HCT116 (cell line): ENCODE data around the gene HK3. TPM values are rescaled to one million over a fixed set of nuclear protein-coding genes. Genes with fewer than 3 reads are reported as not detected.

Experiments
- ATAC-seq: fragments of 200-7000 bp; cut with Tn5 transposase; 2 replicates; pipeline ENCODE4 v1.9.1; 2020; ENCODE audit warnings: mild to moderate bottlenecking, moderate library complexity
- BruUV-seq: library from RNA; stranded (reverse); fragments of 400-500 nt; replicated peaks from 2 replicates; lab custom pipeline; 2021; lab: Mats Ljungman, UMichigan
- CTCF ChIA-PET: fragments of 300-600 bp; sonication (Branson Sonifier 250); formaldehyde crosslinking; loops from one replicate; lab custom pipeline; 2021; ENCODE audit warnings: antibody characterized with exemption; lab: Charles Lee
- POLR2A ChIA-PET: fragments of 300-600, 350-600 bp; sonication (Branson Sonifier 250); formaldehyde crosslinking; loops from one replicate; lab custom pipeline; 2021; ENCODE audit warnings: antibody characterized with exemption; lab: Charles Lee
- RAD21 ChIA-PET, 2 experiments: fragments of 300-600 bp; sonication (Branson Sonifier 250); formaldehyde crosslinking; loops; one replicate each; lab custom pipeline; 2023; ENCODE audit warnings: low total read pairs in 2 of 2; ENCODE audit not compliant: uncharacterized antibody in 2 of 2, unreplicated experiment in 2 of 2, low non-redundant PET in 1 of 2; lab: Charles Lee
- DNase-seq: peaks from one replicate; pipeline ENCODE4 v3.0.0-alpha.2; 2010; ENCODE audit warnings: low read depth, low spot score
- H2AFZ ChIP-seq: fragments of 200-600 bp; shearing (Covaris generic), sonication (generic); 2 replicates; pipeline ENCODE4 v1.6.1; 2017; ENCODE audit warnings: low read depth, mixed run types, mixed read lengths, antibody characterized with exemption, low read length; ENCODE audit not compliant: poor library complexity, severe bottlenecking
- H3K27ac ChIP-seq: 2 replicates; pipeline ENCODE4 v1.5.1; 2012; ENCODE audit warnings: low read depth, low read length
- H3K27me3 ChIP-seq: fragments of 200-600 bp; sonication (generic); 2 replicates; pipeline ENCODE4 v1.6.1; 2016; ENCODE audit warnings: mixed run types, low read length, mixed read lengths; ENCODE audit not compliant: insufficient read depth
- H3K36me3 ChIP-seq, 2 experiments: fragments of 200-500 bp in 1 of 2; fragments of 200-600 bp in 1 of 2; sonication (Bioruptor generic) in 1 of 2; sonication (generic) in 1 of 2; 2 replicates each; pipeline versions ENCODE4 v1.5.1 to v1.6.1; 2014 to 2016; ENCODE audit warnings: low read length in 2 of 2, inconsistent platforms in 1 of 2, mixed read lengths in 1 of 2, mixed run types in 1 of 2; ENCODE audit not compliant: insufficient read depth in 2 of 2, control insufficient read depth in 1 of 2
- H3K4me1 ChIP-seq, 2 experiments: fragments of 200-600 bp in 1 of 2; sonication (generic) in 1 of 2; 2 replicates each; pipeline versions ENCODE4 v1.5.1 to v1.6.1; 2012 to 2017; ENCODE audit warnings: low read length in 2 of 2, inconsistent platforms in 1 of 2, mild to moderate bottlenecking in 1 of 2, mixed read lengths in 1 of 2, mixed run types in 1 of 2, moderate library complexity in 1 of 2; ENCODE audit not compliant: insufficient read depth in 2 of 2, control insufficient read depth in 1 of 2
- H3K4me2 ChIP-seq: fragments of 200-600 bp; sonication (generic); 2 replicates; pipeline ENCODE4 v1.6.1; 2017; ENCODE audit warnings: mixed run types, low read length, mixed read lengths
- H3K4me3 ChIP-seq, 2 experiments: fragments of 200-600 bp in 1 of 2; sonication (generic) in 1 of 2; replicated peaks in 1 of 2; 2 replicates each; pipeline ENCODE4 v1.5.1; 2011 to 2016; ENCODE audit warnings: low read length in 2 of 2, control low read depth in 1 of 2, low read depth in 1 of 2, mild to moderate bottlenecking in 1 of 2, mixed read lengths in 1 of 2, mixed run types in 1 of 2
- H3K79me2 ChIP-seq: fragments of 200-600 bp; sonication (generic); 2 replicates; pipeline ENCODE4 v1.6.1; 2017; ENCODE audit warnings: mild to moderate bottlenecking, mixed run types, low read length, moderate library complexity, mixed read lengths; ENCODE audit not compliant: insufficient read depth
- H3K9ac ChIP-seq: fragments of 200-600 bp; sonication (generic); 2 replicates; pipeline ENCODE4 v1.6.1; 2016; ENCODE audit warnings: low read length, mixed read lengths
- H3K9me2 ChIP-seq: fragments of 200-600 bp; sonication (generic), shearing (Covaris generic); 2 replicates; pipeline ENCODE4 v1.6.1; 2017; ENCODE audit warnings: mixed run types, mild to moderate bottlenecking, moderate library complexity; ENCODE audit not compliant: insufficient read depth
- H3K9me3 ChIP-seq, 2 experiments: fragments of 200-500 bp in 1 of 2; fragments of 200-600 bp in 1 of 2; sonication (Bioruptor generic) in 1 of 2; sonication (generic) in 1 of 2; 2 replicates each; pipeline ENCODE4 v1.6.1; 2014 to 2017; ENCODE audit warnings: low read length in 2 of 2, mixed read lengths in 2 of 2, inconsistent platforms in 1 of 2, low read depth in 1 of 2, mild to moderate bottlenecking in 1 of 2, mixed run types in 1 of 2, moderate library complexity in 1 of 2; ENCODE audit not compliant: control insufficient read depth in 1 of 2, insufficient read depth in 1 of 2
- H4K20me1 ChIP-seq: fragments of 200-600 bp; sonication (generic), shearing (Covaris generic); 2 replicates; pipeline ENCODE4 v1.6.1; 2017; ENCODE audit warnings: mixed run types, mild to moderate bottlenecking, moderate library complexity; ENCODE audit not compliant: insufficient read depth
- CBX3 ChIP-seq: IDR thresholded peaks from 2 replicates; pipeline ENCODE4 v1.6.1; 2012; ENCODE audit warnings: low read depth
- ELF1 ChIP-seq: IDR thresholded peaks from 2 replicates; pipeline ENCODE4 v1.6.1; 2012; ENCODE audit warnings: low read depth, borderline replicate concordance
- EZH2 ChIP-seq: fragments of 200-600 bp; sonication (generic); IDR thresholded peaks from 2 replicates; pipeline ENCODE4 v1.6.1; 2017; ENCODE audit warnings: antibody characterized with exemption, mixed run types
- FOSL1 ChIP-seq: IDR thresholded peaks from 2 replicates; pipeline ENCODE4 v1.6.1; 2012; ENCODE audit warnings: low read depth
- JUND ChIP-seq: IDR thresholded peaks from 2 replicates; pipeline ENCODE4 v1.6.1; 2012
- POLR2A ChIP-seq: IDR thresholded peaks from 2 replicates; pipeline ENCODE4 v1.7.0; 2011; ENCODE audit warnings: borderline replicate concordance; ENCODE audit not compliant: insufficient read depth, insufficient read length; ENCODE audit errors: extremely low read depth
- POLR2AphosphoS5 ChIP-seq: IDR thresholded peaks from 2 replicates; pipeline ENCODE4 v1.6.1; 2011; ENCODE audit warnings: mild to moderate bottlenecking, low read depth, low read length, moderate library complexity
- RAD21 ChIP-seq: IDR thresholded peaks from 2 replicates; pipeline ENCODE4 v1.6.1; 2012; ENCODE audit warnings: low read depth, mild to moderate bottlenecking
- SIN3A ChIP-seq: IDR thresholded peaks from 2 replicates; pipeline ENCODE4 v1.6.1; 2012; ENCODE audit warnings: low read depth
- SP1 ChIP-seq: IDR thresholded peaks from 2 replicates; pipeline ENCODE4 v1.6.1; 2012; ENCODE audit warnings: low read depth
- TCF7L2 ChIP-seq: IDR thresholded peaks from 2 replicates; pipeline ENCODE4 v1.7.0; 2011; ENCODE audit warnings: borderline replicate concordance, inconsistent platforms; ENCODE audit not compliant: insufficient read depth, insufficient read length; ENCODE audit errors: extremely low read depth
- YY1 ChIP-seq: IDR thresholded peaks from 2 replicates; pipeline ENCODE4 v1.6.1; 2011; ENCODE audit warnings: low read length, low read depth, moderate library complexity, mild to moderate bottlenecking; ENCODE audit not compliant: insufficient replicate concordance; ENCODE audit errors: extremely low read depth
- ZNF274 ChIP-seq: fragments of 200-500 bp; sonication (Bioruptor generic); IDR thresholded peaks from 2 replicates; pipeline ENCODE4 v1.6.1; 2014; ENCODE audit warnings: mild to moderate bottlenecking, low read depth, low read length, inconsistent platforms
- intact Hi-C: fragments of 100-400 bp; cut with micrococcal nuclease; formaldehyde crosslinking; loops from 2 replicates; pipeline ENCODE4 v1.10.0; 2022
- total RNA-seq: library from RNA; stranded (reverse); gene quantifications from one replicate; pipeline ENCODE4 v1.2.1, GENCODE V29; 2021; ENCODE audit not compliant: unreplicated experiment
- TF ChIP-seq, protein P1 (sequence below): IDR thresholded peaks from 2 replicates; pipeline ENCODE4 v1.6.1; 2012
- TF ChIP-seq, protein P2 (sequence below), 3 experiments: fragments of 200-600 bp in 1 of 3; sonication (generic) in 1 of 3; IDR thresholded peaks in 2 of 3; conservative IDR thresholded peaks in 1 of 3; 2 replicates each; pipeline ENCODE4 v1.5.1; 2012 to 2017; ENCODE audit warnings: low read depth in 2 of 3, low read length in 2 of 3, antibody characterized with exemption in 1 of 3, borderline replicate concordance in 1 of 3, control low read depth in 1 of 3, mild to moderate bottlenecking in 1 of 3, mixed read lengths in 1 of 3, mixed run types in 1 of 3, moderate library complexity in 1 of 3; ENCODE audit not compliant: insufficient read depth in 1 of 3
- TF ChIP-seq, protein P3 (sequence below): IDR thresholded peaks from 2 replicates; pipeline ENCODE4 v1.6.1; 2012

HK3 gene
- total RNA-seq, 1 experiment from 2014 or later = 0.30 TPM

DNA sequence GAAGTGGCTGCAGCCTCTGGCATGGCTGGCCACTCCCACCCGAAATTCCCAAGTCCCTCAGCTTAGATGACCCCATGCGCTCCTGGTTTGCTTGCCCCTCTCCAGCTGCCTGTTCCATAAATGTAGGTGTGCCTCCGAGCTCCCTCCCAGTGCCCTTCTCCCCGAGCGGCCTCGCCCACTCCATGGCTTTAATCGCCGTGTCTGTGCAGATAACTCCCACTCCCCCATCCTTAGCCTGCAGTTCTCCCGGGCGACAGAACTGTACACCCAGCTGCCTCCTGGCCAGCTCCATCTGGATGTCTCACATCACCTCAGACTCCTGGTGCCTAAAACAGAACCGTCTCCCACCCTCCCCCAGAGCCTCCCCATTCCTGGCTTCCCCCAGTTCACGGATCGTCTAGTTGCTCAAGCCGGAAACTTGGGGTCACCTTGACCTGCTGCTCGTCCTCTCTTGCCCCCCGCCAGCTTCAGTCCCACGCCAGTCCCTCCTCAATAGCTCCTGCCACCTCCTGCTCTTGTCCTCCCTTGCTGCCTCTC, 24.1 kb downstream of the HK3 start:
- Histone ChIP-seq H3K9ac (no peak overlapping the region), H3K27me3 (no peaks in the 10 kb centered on the region), H3K27ac (no peak overlapping the region), H3K4me3 (no peak overlapping the region), H2AFZ (no peak overlapping the region), H4K20me1 (no peaks in the 10 kb centered on the region), H3K36me3 (no peaks in the 10 kb centered on the region), H3K9me2 (no peaks in the 10 kb centered on the region), H3K4me2 (no peak overlapping the region), H3K79me2 (no peaks in the 10 kb centered on the region), H3K9me3 (no peaks in the 10 kb centered on the region), H3K4me1 (no peaks in the 10 kb centered on the region)
- intact Hi-C loops = no loop called here
- no peak for ATAC-seq
- POLR2A ChIA-PET = no interaction called here
- no peak for DNase-seq
- BruUV-seq = no TSS peak
- TF ChIP-seq JUND (no peak), TCF7L2 (no peak), ELF1 (no peak)
- TF ChIP-seq, protein P1, sequence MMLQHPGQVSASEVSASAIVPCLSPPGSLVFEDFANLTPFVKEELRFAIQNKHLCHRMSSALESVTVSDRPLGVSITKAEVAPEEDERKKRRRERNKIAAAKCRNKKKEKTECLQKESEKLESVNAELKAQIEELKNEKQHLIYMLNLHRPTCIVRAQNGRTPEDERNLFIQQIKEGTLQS = no peak
- TF ChIP-seq, protein P2, sequence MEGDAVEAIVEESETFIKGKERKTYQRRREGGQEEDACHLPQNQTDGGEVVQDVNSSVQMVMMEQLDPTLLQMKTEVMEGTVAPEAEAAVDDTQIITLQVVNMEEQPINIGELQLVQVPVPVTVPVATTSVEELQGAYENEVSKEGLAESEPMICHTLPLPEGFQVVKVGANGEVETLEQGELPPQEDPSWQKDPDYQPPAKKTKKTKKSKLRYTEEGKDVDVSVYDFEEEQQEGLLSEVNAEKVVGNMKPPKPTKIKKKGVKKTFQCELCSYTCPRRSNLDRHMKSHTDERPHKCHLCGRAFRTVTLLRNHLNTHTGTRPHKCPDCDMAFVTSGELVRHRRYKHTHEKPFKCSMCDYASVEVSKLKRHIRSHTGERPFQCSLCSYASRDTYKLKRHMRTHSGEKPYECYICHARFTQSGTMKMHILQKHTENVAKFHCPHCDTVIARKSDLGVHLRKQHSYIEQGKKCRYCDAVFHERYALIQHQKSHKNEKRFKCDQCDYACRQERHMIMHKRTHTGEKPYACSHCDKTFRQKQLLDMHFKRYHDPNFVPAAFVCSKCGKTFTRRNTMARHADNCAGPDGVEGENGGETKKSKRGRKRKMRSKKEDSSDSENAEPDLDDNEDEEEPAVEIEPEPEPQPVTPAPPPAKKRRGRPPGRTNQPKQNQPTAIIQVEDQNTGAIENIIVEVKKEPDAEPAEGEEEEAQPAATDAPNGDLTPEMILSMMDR (IDR thresholded peaks at IDR 0.05 in 2 of 3, conservative IDR thresholded peaks at IDR 0.05 in 1 of 3; ENCODE audit: borderline replicate concordance in 1 of 3, insufficient read depth in 1 of 3, low read depth in 2 of 3, low read length in 2 of 3) = no peak
- CTCF ChIA-PET = no interaction called here
- RAD21 ChIA-PET = no interaction called here

DNA sequence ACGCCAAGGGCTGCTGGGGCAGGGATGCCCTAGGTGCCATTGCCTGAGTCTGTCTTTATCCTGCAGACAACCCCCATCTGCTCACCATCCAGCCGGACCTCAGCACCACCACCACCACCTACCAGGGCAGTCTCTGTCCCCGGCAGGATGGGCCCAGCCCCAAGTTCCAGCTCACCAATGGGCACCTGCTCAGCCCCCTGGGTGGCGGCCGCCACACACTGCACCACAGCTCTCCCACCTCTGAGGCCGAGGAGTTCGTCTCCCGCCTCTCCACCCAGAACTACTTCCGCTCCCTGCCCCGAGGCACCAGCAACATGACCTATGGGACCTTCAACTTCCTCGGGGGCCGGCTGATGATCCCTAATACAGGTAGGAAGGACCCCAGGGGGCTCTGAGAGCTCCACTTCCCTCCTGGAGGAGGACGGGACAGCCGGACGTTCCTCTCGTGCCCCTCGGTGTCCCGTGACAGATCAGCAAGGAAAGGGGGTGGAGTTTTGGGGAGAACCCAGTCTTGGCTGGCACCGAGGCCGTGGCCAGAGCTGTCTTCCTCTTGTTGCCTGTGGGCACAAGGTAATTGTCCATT, 24.9 kb downstream of the HK3 start:
- Histone ChIP-seq H3K4me1 (no peaks in the 10 kb centered on the region), H3K27ac (no peak overlapping the region), H3K9me2 (no peaks in the 10 kb centered on the region), H3K36me3 (no peaks in the 10 kb centered on the region), H3K9ac (no peak overlapping the region), H4K20me1 (no peaks in the 10 kb centered on the region), H3K4me2 (no peak overlapping the region), H3K4me3 (no peak overlapping the region), H3K79me2 (no peaks in the 10 kb centered on the region), H3K9me3 (no peaks in the 10 kb centered on the region), H2AFZ (no peak overlapping the region), H3K27me3 (no peaks in the 10 kb centered on the region)
- BruUV-seq = no TSS peak
- no peak for ATAC-seq
- intact Hi-C loops = no loop called here
- ChIA-PET CTCF (no interaction called here), POLR2A (no interaction called here), RAD21 (no interaction called here)
- DNase-seq = no peak
- TF ChIP-seq POLR2A (no peak), ZNF274 (no peak), TCF7L2 (no peak), SP1 (no peak), FOSL1 (no peak), CBX3 (no peak), YY1 (no peak), EZH2 (no peak), ELF1 (no peak), RAD21 (no peak), SIN3A (no peak), POLR2AphosphoS5 (no peak)
- TF ChIP-seq, protein P3, sequence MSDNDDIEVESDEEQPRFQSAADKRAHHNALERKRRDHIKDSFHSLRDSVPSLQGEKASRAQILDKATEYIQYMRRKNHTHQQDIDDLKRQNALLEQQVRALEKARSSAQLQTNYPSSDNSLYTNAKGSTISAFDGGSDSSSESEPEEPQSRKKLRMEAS = no peak
